K562 (cell line): ENCODE measurements around the gene SORT1. TPM values are rescaled to one million over a fixed set of nuclear protein-coding genes. Genes with fewer than 3 reads are reported as not detected.
A peak's percentile ranks its signal among the peaks of the same experiment; 100 is the strongest.

Experiments
- ETS1 ChIP-seq: conservative IDR thresholded peaks from 2 replicates; pipeline ENCODE4 v1.6.1; 2011; ENCODE audit warnings: low read depth, mild to moderate bottlenecking, low read length; ENCODE audit not compliant: control insufficient read depth
- FOXM1 ChIP-seq, 2 experiments: fragments of 450-650 bp in 1 of 2; sonication (generic) in 1 of 2; formaldehyde crosslinking in 1 of 2; IDR thresholded peaks; 2 replicates each; pipeline versions ENCODE4 v1.6.1 to v1.9.0; 2017 to 2022; ENCODE audit warnings: low read depth in 2 of 2, mild to moderate bottlenecking in 2 of 2, missing genetic modification reagents in 1 of 2, moderate library complexity in 1 of 2
- NCOA1 ChIP-seq: fragments of 450-650 bp; IDR thresholded peaks from 2 replicates; pipeline ENCODE4 v1.6.1; 2016; ENCODE audit warnings: low read depth
- NFIC ChIP-seq: fragments of 450-650 bp; IDR thresholded peaks from 2 replicates; pipeline ENCODE4 v1.6.1; 2017; ENCODE audit warnings: mild to moderate bottlenecking, inconsistent platforms
- POU5F1 ChIP-seq: fragments of 150-350 bp; IDR thresholded peaks from 2 replicates; pipeline ENCODE4 v1.6.1; 2014; ENCODE audit warnings: borderline replicate concordance, low read length, low read depth, mild to moderate bottlenecking; ENCODE audit not compliant: partially characterized antibody
- REST ChIP-seq, 2 experiments: fragments of 450-650 bp; formaldehyde crosslinking in 1 of 2; IDR thresholded peaks; 2 replicates each; pipeline versions ENCODE4 v1.4.0 to v1.6.1; 2014 to 2020; ENCODE audit warnings: mild to moderate bottlenecking in 2 of 2, borderline replicate concordance in 1 of 2, low read depth in 1 of 2
- ZBTB26 ChIP-seq: fragments of 450-650 bp; formaldehyde crosslinking; IDR thresholded peaks from 2 replicates; pipeline ENCODE4 v1.4.0; 2022; ENCODE audit warnings: missing genetic modification characterization
- ZBTB8A ChIP-seq: fragments of 450-650 bp; IDR thresholded peaks from 2 replicates; pipeline ENCODE4 v1.6.1; 2018; ENCODE audit warnings: mild to moderate bottlenecking, moderate library complexity; ENCODE audit not compliant: partially characterized antibody
- ZEB2 ChIP-seq: fragments of 450-650 bp; IDR thresholded peaks from 2 replicates; pipeline ENCODE4 v1.6.1; 2016
- ZKSCAN3 ChIP-seq: fragments of 250-450 bp; sonication (Bioruptor Pico); IDR thresholded peaks from 2 replicates; pipeline ENCODE4 v1.4.0; 2020
- ZNF395 ChIP-seq: fragments of 200-800 bp; sonication (Bioruptor generic); IDR thresholded peaks from 2 replicates; pipeline ENCODE4 v1.6.1; 2017; ENCODE audit warnings: missing genetic modification characterization, missing compliant biosample characterization
- polyA plus RNA-seq, 8 experiments: library from polyadenylated mRNA; depleted of rRNA in 4 of 8; stranded (reverse) in 5 of 8; unstranded in 3 of 8; fragments of >200 nt; fragmentation: Nextera tagmentation in 2 of 8; fragmentation: Illumina TruSeq in 1 of 8; extraction: Ambion mirVana in 2 of 8; extraction: Trizol in 1 of 8; gene quantifications; 2 replicates each; pipeline versions ENCODE4 v1.2.1 to v1.2.3, GENCODE V29; 2011 to 2014; ENCODE audit warnings: inconsistent platforms in 1 of 8, missing spikeins in 1 of 8
- total RNA-seq, 7 experiments: library from RNA; depleted of rRNA in 6 of 7; stranded (reverse); fragments of >200 nt in 6 of 7; fragmentation: Illumina TruSeq in 2 of 7; extraction: Trizol in 2 of 7; gene quantifications; 2 replicates each; pipeline versions ENCODE4 v1.2.1 to v1.2.3, GENCODE V29; 2011 to 2021; ENCODE audit warnings: low replicate concordance in 1 of 7

Gene SORT1
- total and polyA plus RNA-seq, 9 of the 15 experiments (the other 6 are each of a cell fraction or from before 2014, with no cell fraction given) = 27.4 to 112 (median 65.0) TPM

GRCh38 chr1:109425391-109426280 lies 27.9 kb upstream of the SORT1 start (continued):
- TF ChIP-seq REST (IDR thresholded peaks at IDR 0.05; ENCODE audit: borderline replicate concordance) (no peak), REST (CRISPR knock-in tag; IDR thresholded peaks at IDR 0.05; ENCODE audit: low read depth) (0 out of 2 replicates have a peak, but pooled peaks have one; percentile 9), POU5F1 (no peak), NFIC (no peak; the same call in 1 of the 2 replicates), ZEB2 (peak; percentile 67; the same call in 1 of the 2 replicates), ZNF395 (CRISPR knock-in tag) (no peak), FOXM1 (IDR thresholded peaks at IDR 0.05; ENCODE audit: low read depth) (no peak), FOXM1 (CRISPR knock-in tag; IDR thresholded peaks at IDR 0.05; ENCODE audit: low read depth) (peak; percentile 11; the same call in 1 of the 2 replicates), ZBTB26 (CRISPR knock-in tag) (peak; percentile 25; the same call in 1 of the 2 replicates), ZKSCAN3 (CRISPR knock-in tag) (no peak), ETS1 (no peak), ZBTB8A (no peak), NCOA1 (peak; percentile 31; the same call in 1 of the 2 replicates)
